GM18951 (cell line): ENCODE data around the gene UTP3.

ENCODE experiments used
- POLR2A ChIP-seq: IDR thresholded peaks from 4 replicates; pipeline ENCODE4 v1.6.1; 2011; ENCODE audit warnings: mild to moderate bottlenecking; ENCODE audit not compliant: insufficient read length, insufficient read depth; ENCODE audit errors: extremely low read depth
- in situ Hi-C: fragments of 300-500 bp; cut with MboI; formaldehyde crosslinking; loops from one replicate; pipeline ENCODE4 v1.12.0; 2022; ENCODE audit warnings: low sequenced_read_pairs, mixed read lengths, inconsistent platforms; ENCODE audit not compliant: unreplicated experiment

UTP3 gene

GRCh38 chr4:70703619-70704214 lies 15.4 kb downstream of the UTP3 start:
- in situ Hi-C loops = no loop called here
- no peak for TF ChIP-seq POLR2A

- peak; percentile 50 for TF ChIP-seq POLR2A
- in situ Hi-C loops = no loop called here
Measured at GRCh38 chr4:70704215-70704930, 16.0 kb downstream of the UTP3 start.

- no peak for TF ChIP-seq POLR2A
- in situ Hi-C loops = no loop called here
Measured at GRCh38 chr4:70704931-70705182, 16.5 kb downstream of the UTP3 start.

- in situ Hi-C loops = no loop called here
- peak; percentile 56 for TF ChIP-seq POLR2A
Measured at GRCh38 chr4:70705183-70706043, 17.1 kb downstream of the UTP3 start.

GRCh38 chr4:70706044-70706461 lies 17.7 kb downstream of the UTP3 start:
- in situ Hi-C loops = no loop called here
- no peak for TF ChIP-seq POLR2A

GRCh38 chr4:70706516-70706915 lies 18.2 kb downstream of the UTP3 start:
- no peak for TF ChIP-seq POLR2A

GRCh38 chr4:70709611-70710205 lies 21.4 kb downstream of the UTP3 start:
- in situ Hi-C loops = no loop called here
- no peak for TF ChIP-seq POLR2A

More at GRCh38 chr4:70706516-70706915, 18.2 kb downstream of the UTP3 start:
- in situ Hi-C loops = no loop called here

- in situ Hi-C loops = no loop called here
Measured at GRCh38 chr4:70711599-70711998, 23.3 kb downstream of the UTP3 start.

GRCh38 chr4:70712150-70712549 lies 23.8 kb downstream of the UTP3 start:
- TF ChIP-seq POLR2A = no peak
- in situ Hi-C loops = no loop called here

More at GRCh38 chr4:70711599-70711998, 23.3 kb downstream of the UTP3 start:
- TF ChIP-seq POLR2A = no peak

GRCh38 chr4:70712604-70713452 lies 24.5 kb downstream of the UTP3 start:
- TF ChIP-seq POLR2A = no peak
- in situ Hi-C loops = no loop called here

- no peak for TF ChIP-seq POLR2A
- in situ Hi-C loops = no loop called here
Measured at GRCh38 chr4:70713453-70714078, 25.2 kb downstream of the UTP3 start.

- in situ Hi-C loops = no loop called here
Measured at GRCh38 chr4:70714079-70714887, 26.0 kb downstream of the UTP3 start.

GRCh38 chr4:70715097-70715496 lies 26.8 kb downstream of the UTP3 start:
- in situ Hi-C loops = no loop called here
- TF ChIP-seq POLR2A = no peak

More at GRCh38 chr4:70714079-70714887, 26.0 kb downstream of the UTP3 start:
- TF ChIP-seq POLR2A = no peak
